Measurements from ENCODE around the gene ABCA1.

The ABCA1 gene

GRCh38 chr9:104743376-104743985 is 184.5 kb downstream of the ABCA1 start:
- H3K4me3 ChIP-seq (ENCODE audit: low read depth, low read length) = no peak overlapping the region
- DNase-seq (ENCODE audit: low read depth) = peak; percentile 80
- peak; percentile 45 for TF ChIP-seq CTCF (IDR thresholded peaks at IDR 0.05; ENCODE audit: low read depth, low read length)
- no peak for TF ChIP-seq MYC (IDR thresholded peaks at IDR 0.05; ENCODE audit: low read depth, low read length)

- no peak for DNase-seq (ENCODE audit: low read depth)
- no peak overlapping the region for H3K4me3 ChIP-seq (ENCODE audit: low read depth, low read length)
- TF ChIP-seq CTCF (IDR thresholded peaks at IDR 0.05; ENCODE audit: low read depth, low read length) (no peak), MAX (IDR thresholded peaks at IDR 0.05; ENCODE audit: low read depth, low read length) (no peak), MYC (IDR thresholded peaks at IDR 0.05; ENCODE audit: low read depth, low read length) (no peak), POLR2A (IDR thresholded peaks at IDR 0.05; ENCODE audit: extremely low read depth, insufficient read length) (no peak)
These were observed 187.3 kb downstream of the ABCA1 start for GRCh38 chr9:104740621-104741020.

- TF ChIP-seq POLR2A (IDR thresholded peaks at IDR 0.05; ENCODE audit: extremely low read depth, insufficient read length) (no peak), MAX (IDR thresholded peaks at IDR 0.05; ENCODE audit: low read depth, low read length) (no peak), CTCF (IDR thresholded peaks at IDR 0.05; ENCODE audit: low read depth, low read length) (no peak)
- DNase-seq (ENCODE audit: low read depth) = no peak
- H3K4me3 ChIP-seq (ENCODE audit: low read depth, low read length) = no peak overlapping the region
These were observed 189.5 kb downstream of the ABCA1 start for GRCh38 chr9:104738452-104738851.

All from NB4 (cell line).